ENCODE measurements around the gene RDH16.

Gene RDH16

DNA sequence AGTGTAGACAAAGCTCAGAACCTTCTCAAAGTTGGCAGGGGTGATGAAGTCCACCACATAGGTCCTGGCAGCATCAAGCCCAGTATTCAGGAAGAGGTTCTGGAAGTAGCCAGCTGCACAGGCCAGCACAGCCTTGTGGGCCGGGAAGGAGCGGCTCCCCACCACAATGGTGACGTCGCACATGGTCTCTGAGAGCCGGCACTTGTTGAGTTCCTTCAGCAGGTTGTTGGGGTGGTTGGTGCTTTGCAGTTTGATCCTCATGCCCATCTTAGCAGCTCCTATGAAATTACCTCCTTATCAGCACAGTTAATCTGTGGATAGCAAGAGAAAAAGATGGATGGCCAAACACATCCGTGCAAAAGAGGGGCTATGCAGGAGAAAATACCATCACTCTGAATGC, 47.2 kb upstream of the RDH16 start:
- Histone ChIP-seq H4K20me1 (ENCODE audit: insufficient read depth, low read length) (no peaks in the 10 kb centered on the region), H3K79me2 (ENCODE audit: insufficient read depth, low read length) (0 out of 2 replicates have a peak, but pooled peaks cover 6% of the 10 kb centered on the region), H3K9ac (ENCODE audit: low read length) (no peak overlapping the region; the same call in 1 of the 2 replicates), H3K4me1 (ENCODE audit: insufficient read depth, low read length, severe bottlenecking) (peaks cover 18% of the 10 kb centered on the region), H3F3A (ENCODE audit: insufficient read depth, low read length) (no peaks in the 10 kb centered on the region), H3K36me3 (ENCODE audit: insufficient read depth, low read length) (peaks cover 38% of the 10 kb centered on the region), H3K9me3 (ENCODE audit: low read length) (no peaks in the 10 kb centered on the region), H3K4me2 (ENCODE audit: low read length) (peak overlapping the region; percentile 83), H3K27ac (ENCODE audit: low read depth, low read length, poor library complexity, severe bottlenecking) (no peak overlapping the region), H3K27me3 (ENCODE audit: insufficient read depth, low read length) (no peaks in the 10 kb centered on the region), H3K9me2 (ENCODE audit: low read depth, low read length) (no peaks in the 10 kb centered on the region), H2AFZ (ENCODE audit: low read length) (no peak overlapping the region), H3K4me3 (ENCODE audit: low read depth, low read length, poor library complexity, severe bottlenecking) (no peak overlapping the region)
- TF ChIP-seq CTCF (IDR thresholded peaks at IDR 0.05; ENCODE audit: low read length): no peak
- TF ChIP-seq EZH2 (IDR thresholded peaks at IDR 0.05; ENCODE audit: borderline replicate concordance, low read length): no peak

DNA sequence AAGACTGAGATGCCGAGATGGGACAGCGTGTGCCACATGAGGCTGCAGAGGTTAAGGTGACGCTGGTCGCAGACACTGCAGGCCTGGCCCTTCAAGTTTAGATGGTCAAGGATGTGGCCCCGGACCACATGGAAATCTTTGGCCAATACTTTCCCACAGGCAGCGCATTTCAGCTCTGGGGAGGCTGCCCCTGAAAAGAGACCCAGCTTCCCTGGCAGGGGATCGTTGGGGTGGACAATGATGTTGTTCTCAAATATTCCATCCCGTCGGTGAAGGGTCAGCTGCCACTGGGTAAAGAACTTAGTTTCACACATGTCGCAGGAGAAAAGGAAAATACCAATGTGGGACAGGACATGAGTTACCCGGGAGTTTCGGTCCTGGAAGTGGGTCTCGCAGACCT, 46.0 kb upstream of the RDH16 start:
- no peaks in the 10 kb centered on the region for H3K9me3 ChIP-seq (ENCODE audit: low read length)
- H3K4me1 ChIP-seq (ENCODE audit: insufficient read depth, low read length, severe bottlenecking): peaks cover 18% of the 10 kb centered on the region
- H3K9me2 ChIP-seq (ENCODE audit: low read depth, low read length): no peaks in the 10 kb centered on the region
- peaks cover 44% of the 10 kb centered on the region for H3K36me3 ChIP-seq (ENCODE audit: insufficient read depth, low read length)
- no peak overlapping the region for H3K4me2 ChIP-seq (ENCODE audit: low read length)
- no peaks in the 10 kb centered on the region for H4K20me1 ChIP-seq (ENCODE audit: insufficient read depth, low read length)
- no peak overlapping the region for H2AFZ ChIP-seq (ENCODE audit: low read length)
- no peak overlapping the region for H3K9ac ChIP-seq (ENCODE audit: low read length)
- no peaks in the 10 kb centered on the region for H3K27me3 ChIP-seq (ENCODE audit: insufficient read depth, low read length)
- no peaks in the 10 kb centered on the region for H3F3A ChIP-seq (ENCODE audit: insufficient read depth, low read length)
- H3K79me2 ChIP-seq (ENCODE audit: insufficient read depth, low read length): 0 out of 2 replicates have a peak, but pooled peaks cover 6% of the 10 kb centered on the region
- no peak overlapping the region for H3K27ac ChIP-seq (ENCODE audit: low read depth, low read length, poor library complexity, severe bottlenecking)
- H3K4me3 ChIP-seq (ENCODE audit: low read depth, low read length, poor library complexity, severe bottlenecking): no peak overlapping the region
- no peak for TF ChIP-seq EZH2 (IDR thresholded peaks at IDR 0.05; ENCODE audit: borderline replicate concordance, low read length)
- no peak for TF ChIP-seq CTCF (IDR thresholded peaks at IDR 0.05; ENCODE audit: low read length)

GRCh38 chr12:57001448-57001906, 44.1 kb upstream of the RDH16 start:
- H3K4me2 ChIP-seq (ENCODE audit: low read length): no peak overlapping the region
- no peaks in the 10 kb centered on the region for H3K9me2 ChIP-seq (ENCODE audit: low read depth, low read length)
- TF ChIP-seq CTCF (IDR thresholded peaks at IDR 0.05; ENCODE audit: low read length) (peak; percentile 83), EZH2 (IDR thresholded peaks at IDR 0.05; ENCODE audit: borderline replicate concordance, low read length) (no peak)
- no peak overlapping the region for H2AFZ ChIP-seq (ENCODE audit: low read length)
- H3K27ac ChIP-seq (ENCODE audit: low read depth, low read length, poor library complexity, severe bottlenecking): no peak overlapping the region
- H3K4me3 ChIP-seq (ENCODE audit: low read depth, low read length, poor library complexity, severe bottlenecking): no peak overlapping the region
- no peaks in the 10 kb centered on the region for H4K20me1 ChIP-seq (ENCODE audit: insufficient read depth, low read length)
- no peak overlapping the region for H3K9ac ChIP-seq (ENCODE audit: low read length)
- no peaks in the 10 kb centered on the region for H3K27me3 ChIP-seq (ENCODE audit: insufficient read depth, low read length)
- H3K9me3 ChIP-seq (ENCODE audit: low read length): no peaks in the 10 kb centered on the region
- H3K4me1 ChIP-seq (ENCODE audit: insufficient read depth, low read length, severe bottlenecking): peaks cover 12% of the 10 kb centered on the region
- 0 out of 2 replicates have a peak, but pooled peaks cover 6% of the 10 kb centered on the region for H3K79me2 ChIP-seq (ENCODE audit: insufficient read depth, low read length)
- no peaks in the 10 kb centered on the region for H3F3A ChIP-seq (ENCODE audit: insufficient read depth, low read length)
- H3K36me3 ChIP-seq (ENCODE audit: insufficient read depth, low read length): peaks cover 49% of the 10 kb centered on the region

All from OCI-LY1 (cell line).